ENCODE data around the gene TP53I11.

TP53I11 gene

DNA sequence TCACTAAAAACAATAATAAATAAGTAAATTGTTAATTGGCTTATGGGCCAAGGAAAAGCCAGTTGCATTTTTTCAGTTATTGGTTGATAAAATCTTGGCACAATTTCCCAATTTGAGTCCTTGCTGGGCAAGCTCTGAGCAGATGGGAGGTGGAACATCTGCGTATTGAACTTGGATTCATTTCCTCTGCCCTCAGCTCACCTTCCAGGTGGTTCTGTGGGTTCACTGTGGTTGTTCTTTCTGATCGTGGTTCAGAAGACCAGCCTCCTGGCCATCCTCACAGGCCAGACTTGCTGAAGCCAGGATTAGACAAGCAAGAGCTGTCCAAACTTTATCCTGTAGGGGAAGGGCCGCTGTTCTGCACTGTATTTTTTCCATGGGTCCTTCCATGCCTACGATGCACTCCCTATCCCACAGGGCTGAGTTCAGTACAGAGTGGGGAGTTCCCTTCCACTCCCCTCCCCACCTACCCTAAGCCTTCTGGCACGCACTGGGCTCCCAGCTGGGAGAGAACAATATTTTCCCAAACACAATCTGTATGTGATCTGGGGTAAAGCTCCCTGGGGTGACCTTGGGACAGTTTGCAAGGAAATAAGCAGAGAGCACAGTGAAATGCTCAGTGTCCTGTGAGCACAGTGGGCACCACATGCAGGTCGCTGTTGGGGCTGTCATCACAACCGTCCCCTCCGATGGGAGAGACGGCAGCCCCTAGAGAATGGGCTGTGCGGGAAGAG lies 43.5 kb upstream of the TP53I11 start:
- DNase-seq (ENCODE audit: low read depth), result no peak
- no peak for TF ChIP-seq POLR2A (IDR thresholded peaks at IDR 0.05; ENCODE audit: extremely low read depth, insufficient read length)
- TF ChIP-seq, protein P1, sequence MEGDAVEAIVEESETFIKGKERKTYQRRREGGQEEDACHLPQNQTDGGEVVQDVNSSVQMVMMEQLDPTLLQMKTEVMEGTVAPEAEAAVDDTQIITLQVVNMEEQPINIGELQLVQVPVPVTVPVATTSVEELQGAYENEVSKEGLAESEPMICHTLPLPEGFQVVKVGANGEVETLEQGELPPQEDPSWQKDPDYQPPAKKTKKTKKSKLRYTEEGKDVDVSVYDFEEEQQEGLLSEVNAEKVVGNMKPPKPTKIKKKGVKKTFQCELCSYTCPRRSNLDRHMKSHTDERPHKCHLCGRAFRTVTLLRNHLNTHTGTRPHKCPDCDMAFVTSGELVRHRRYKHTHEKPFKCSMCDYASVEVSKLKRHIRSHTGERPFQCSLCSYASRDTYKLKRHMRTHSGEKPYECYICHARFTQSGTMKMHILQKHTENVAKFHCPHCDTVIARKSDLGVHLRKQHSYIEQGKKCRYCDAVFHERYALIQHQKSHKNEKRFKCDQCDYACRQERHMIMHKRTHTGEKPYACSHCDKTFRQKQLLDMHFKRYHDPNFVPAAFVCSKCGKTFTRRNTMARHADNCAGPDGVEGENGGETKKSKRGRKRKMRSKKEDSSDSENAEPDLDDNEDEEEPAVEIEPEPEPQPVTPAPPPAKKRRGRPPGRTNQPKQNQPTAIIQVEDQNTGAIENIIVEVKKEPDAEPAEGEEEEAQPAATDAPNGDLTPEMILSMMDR (IDR thresholded peaks at IDR 0.05; ENCODE audit: low read depth, low read length), result no peak
- TF ChIP-seq MYC (IDR thresholded peaks at IDR 0.05; ENCODE audit: low read depth, low read length), result no peak
- TF ChIP-seq, protein P2, sequence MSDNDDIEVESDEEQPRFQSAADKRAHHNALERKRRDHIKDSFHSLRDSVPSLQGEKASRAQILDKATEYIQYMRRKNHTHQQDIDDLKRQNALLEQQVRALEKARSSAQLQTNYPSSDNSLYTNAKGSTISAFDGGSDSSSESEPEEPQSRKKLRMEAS (IDR thresholded peaks at IDR 0.05; ENCODE audit: low read depth, low read length), result no peak
- H3K4me3 ChIP-seq (ENCODE audit: low read depth, low read length), result no peak overlapping the region

DNA sequence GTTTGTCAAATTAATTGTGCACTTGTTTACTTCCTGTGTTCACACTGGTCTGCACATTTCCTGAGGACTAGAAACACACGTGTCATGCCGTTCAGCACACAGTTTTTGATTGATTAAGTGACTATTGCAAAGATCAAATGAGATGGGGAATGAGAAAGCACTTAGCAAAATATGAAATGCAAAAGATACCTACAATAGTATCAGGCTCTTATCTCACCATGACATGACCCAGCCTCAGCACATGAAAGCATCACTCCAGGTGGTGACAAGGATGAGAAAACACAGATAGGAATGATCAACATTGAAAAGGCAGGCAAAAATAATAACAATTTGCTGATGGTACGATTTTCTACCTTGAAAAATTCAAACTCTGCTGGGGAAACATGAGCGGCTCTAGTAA lies 42.1 kb upstream of the TP53I11 start:
- DNase-seq (ENCODE audit: low read depth), result no peak
- TF ChIP-seq MYC (IDR thresholded peaks at IDR 0.05; ENCODE audit: low read depth, low read length), result no peak
- TF ChIP-seq, protein P2 (IDR thresholded peaks at IDR 0.05; ENCODE audit: low read depth, low read length), result no peak
- TF ChIP-seq, protein P1 (IDR thresholded peaks at IDR 0.05; ENCODE audit: low read depth, low read length), result no peak
- no peak for TF ChIP-seq POLR2A (IDR thresholded peaks at IDR 0.05; ENCODE audit: extremely low read depth, insufficient read length)
- no peak overlapping the region for H3K4me3 ChIP-seq (ENCODE audit: low read depth, low read length)

DNA sequence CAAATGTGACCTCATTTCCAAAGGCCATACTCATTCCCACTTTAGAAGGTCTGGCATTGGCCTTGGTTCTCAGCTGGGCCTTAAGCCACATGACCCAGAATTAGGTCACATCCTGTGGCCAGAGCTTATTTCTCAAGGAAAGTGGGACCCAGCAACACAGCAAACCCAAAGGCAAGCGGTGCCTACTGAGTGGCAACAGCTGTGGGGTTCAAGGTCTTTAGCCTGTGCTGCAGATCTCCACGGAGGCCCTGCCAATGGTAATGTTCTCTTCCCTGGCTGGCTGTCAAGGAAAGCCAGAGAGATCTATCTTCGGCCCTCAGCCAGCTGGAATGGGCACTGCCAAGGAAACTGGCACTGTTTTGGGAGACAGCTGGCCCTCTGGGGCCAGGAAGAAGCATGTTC lies 41.5 kb upstream of the TP53I11 start:
- H3K4me3 ChIP-seq (ENCODE audit: low read depth, low read length), result no peak overlapping the region
- DNase-seq (ENCODE audit: low read depth), result no peak
- TF ChIP-seq MYC (IDR thresholded peaks at IDR 0.05; ENCODE audit: low read depth, low read length) (no peak), POLR2A (IDR thresholded peaks at IDR 0.05; ENCODE audit: extremely low read depth, insufficient read length) (no peak)
- TF ChIP-seq, protein P1 (IDR thresholded peaks at IDR 0.05; ENCODE audit: low read depth, low read length), result no peak
- TF ChIP-seq, protein P2 (IDR thresholded peaks at IDR 0.05; ENCODE audit: low read depth, low read length), result no peak

DNA sequence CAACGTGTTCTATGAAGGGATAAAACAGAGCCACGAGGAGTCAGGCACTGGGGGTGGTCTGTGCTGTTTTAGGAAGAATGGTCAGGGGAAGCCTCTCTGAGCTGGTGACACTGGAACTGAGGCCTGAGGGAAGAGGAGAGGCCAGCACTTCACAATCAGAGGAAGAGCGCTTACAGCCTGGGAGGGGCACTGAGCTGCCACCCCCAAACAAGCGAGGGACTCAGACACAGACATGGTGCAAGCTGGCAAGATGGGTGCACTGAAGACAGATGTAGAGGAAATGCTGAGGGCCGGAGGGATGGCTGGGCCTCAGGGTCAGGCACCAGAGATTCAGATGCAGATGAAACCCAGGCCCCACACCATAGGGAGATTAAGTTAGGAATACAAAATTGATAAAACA lies 40.0 kb upstream of the TP53I11 start:
- TF ChIP-seq MYC (IDR thresholded peaks at IDR 0.05; ENCODE audit: low read depth, low read length) (no peak), POLR2A (IDR thresholded peaks at IDR 0.05; ENCODE audit: extremely low read depth, insufficient read length) (no peak)
- TF ChIP-seq, protein P1 (IDR thresholded peaks at IDR 0.05; ENCODE audit: low read depth, low read length), result no peak
- TF ChIP-seq, protein P2 (IDR thresholded peaks at IDR 0.05; ENCODE audit: low read depth, low read length), result no peak
- DNase-seq (ENCODE audit: low read depth), result no peak
- H3K4me3 ChIP-seq (ENCODE audit: low read depth, low read length), result no peak overlapping the region

DNA sequence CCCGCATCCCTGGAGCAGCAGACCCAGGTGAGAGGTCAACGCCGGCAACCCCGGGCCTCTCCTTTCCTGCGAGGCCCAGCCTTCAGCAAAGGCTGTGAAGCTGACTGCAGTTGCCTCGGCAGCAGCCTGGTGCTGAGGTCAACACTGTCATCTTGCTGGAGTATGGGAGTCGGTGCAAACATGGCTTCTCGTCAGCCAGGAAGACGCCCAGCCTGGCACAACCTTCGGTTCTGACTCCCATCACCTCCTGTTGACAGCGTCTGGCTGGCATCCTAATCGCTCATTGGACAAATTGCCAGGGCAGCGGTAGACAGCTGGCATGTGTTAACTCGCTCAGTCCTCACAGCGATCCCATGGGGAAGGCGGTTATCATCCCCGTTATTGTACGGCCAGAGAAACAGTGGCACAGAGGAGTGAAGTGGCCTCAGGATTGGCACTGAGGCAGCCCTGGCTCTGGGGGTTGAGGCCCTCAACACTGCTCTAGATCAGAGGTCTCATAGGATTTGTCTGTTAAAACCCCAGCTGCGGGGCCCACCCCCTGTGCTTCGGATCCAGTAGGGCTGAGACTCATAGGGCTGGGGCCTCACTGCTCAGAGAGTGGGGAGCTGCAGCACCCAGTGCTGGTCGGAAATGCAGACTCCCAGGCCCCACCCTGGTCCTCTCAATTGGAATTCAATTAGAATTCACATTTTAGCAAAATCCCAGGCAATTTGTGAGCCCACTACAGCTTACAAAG lies 39.3 kb upstream of the TP53I11 start:
- DNase-seq (ENCODE audit: low read depth), result no peak
- TF ChIP-seq MYC (IDR thresholded peaks at IDR 0.05; ENCODE audit: low read depth, low read length) (no peak), POLR2A (IDR thresholded peaks at IDR 0.05; ENCODE audit: extremely low read depth, insufficient read length) (no peak)
- TF ChIP-seq, protein P2 (IDR thresholded peaks at IDR 0.05; ENCODE audit: low read depth, low read length), result no peak
- no peak overlapping the region for H3K4me3 ChIP-seq (ENCODE audit: low read depth, low read length)

Measured in NB4 (cell line).